ENCODE data around the gene TMEM223.

DNA sequence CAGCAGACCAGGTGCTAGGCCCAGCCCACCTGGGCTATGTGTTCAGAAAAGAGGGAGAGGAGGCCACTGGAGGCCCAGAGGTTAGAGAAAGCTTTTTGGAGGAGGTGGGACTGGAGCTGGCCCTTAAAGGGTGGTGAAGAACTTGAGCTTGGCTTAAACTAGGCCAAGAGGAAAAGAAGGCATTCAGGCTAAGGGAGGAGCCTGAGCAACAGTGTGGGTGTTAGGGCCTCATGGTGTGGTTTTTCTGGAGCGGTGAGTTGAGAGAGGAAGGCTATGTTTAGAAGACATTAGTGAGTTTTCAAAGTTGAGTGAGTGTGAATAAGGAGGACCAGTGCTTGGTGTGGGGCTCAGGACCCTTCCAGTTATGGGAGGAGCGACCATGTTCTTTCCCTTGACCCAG is 14.4 kb downstream of the TMEM223 start:
- TF ChIP-seq CTCF (IDR thresholded peaks at IDR 0.05; ENCODE audit: low read depth, low read length, poor library complexity, severe bottlenecking) (no peak), EZH2phosphoT487 (IDR thresholded peaks at IDR 0.05; ENCODE audit: borderline replicate concordance, low read length) (no peak)

Data from DOHH2 (cell line).